Neural crest cell (in vitro differentiated cells): ENCODE results near the gene CTNS. TPM values are rescaled to one million over a fixed set of nuclear protein-coding genes. Genes with fewer than 3 reads are reported as not detected.

ENCODE experiments used
- DNase-seq: peaks from one replicate; pipeline ENCODE4 v3.0.0; 2021; ENCODE audit warnings: low read depth, mixed read lengths, low spot score
- H3K27ac Mint-ChIP-seq: one replicate; pipeline ENCODE4 v1.8.0; 2021; ENCODE audit warnings: mild to moderate bottlenecking, mixed read lengths; ENCODE audit not compliant: unreplicated experiment
- H3K27me3 Mint-ChIP-seq: 2 replicates; pipeline ENCODE4 v1.8.0; 2021; ENCODE audit warnings: low read depth, mild to moderate bottlenecking, mixed read lengths
- H3K36me3 Mint-ChIP-seq: 2 replicates; pipeline ENCODE4 v1.8.0; 2021; ENCODE audit warnings: low read depth, mild to moderate bottlenecking, mixed read lengths
- H3K4me1 Mint-ChIP-seq: 2 replicates; pipeline ENCODE4 v1.8.0; 2021; ENCODE audit warnings: mixed read lengths
- H3K4me3 Mint-ChIP-seq: one replicate; pipeline ENCODE4 v1.8.0; 2021; ENCODE audit warnings: mild to moderate bottlenecking, mixed read lengths
- H3K9me3 Mint-ChIP-seq: 2 replicates; pipeline ENCODE4 v1.8.0; 2021; ENCODE audit warnings: mixed read lengths
- total RNA-seq: library from RNA; stranded (reverse); gene quantifications from 2 replicates; pipeline ENCODE4 v1.2.1, GENCODE V29; 2021
- TF ChIP-seq, protein P1 (sequence below): fragments of 200-600 bp; sonication (generic); conservative IDR thresholded peaks from 2 replicates; pipeline ENCODE4 v1.5.0; 2021; ENCODE audit warnings: antibody characterized with exemption, mild to moderate bottlenecking

The CTNS gene
- total RNA-seq, 1 donor from 2014 or later: 17.4 TPM

DNA sequence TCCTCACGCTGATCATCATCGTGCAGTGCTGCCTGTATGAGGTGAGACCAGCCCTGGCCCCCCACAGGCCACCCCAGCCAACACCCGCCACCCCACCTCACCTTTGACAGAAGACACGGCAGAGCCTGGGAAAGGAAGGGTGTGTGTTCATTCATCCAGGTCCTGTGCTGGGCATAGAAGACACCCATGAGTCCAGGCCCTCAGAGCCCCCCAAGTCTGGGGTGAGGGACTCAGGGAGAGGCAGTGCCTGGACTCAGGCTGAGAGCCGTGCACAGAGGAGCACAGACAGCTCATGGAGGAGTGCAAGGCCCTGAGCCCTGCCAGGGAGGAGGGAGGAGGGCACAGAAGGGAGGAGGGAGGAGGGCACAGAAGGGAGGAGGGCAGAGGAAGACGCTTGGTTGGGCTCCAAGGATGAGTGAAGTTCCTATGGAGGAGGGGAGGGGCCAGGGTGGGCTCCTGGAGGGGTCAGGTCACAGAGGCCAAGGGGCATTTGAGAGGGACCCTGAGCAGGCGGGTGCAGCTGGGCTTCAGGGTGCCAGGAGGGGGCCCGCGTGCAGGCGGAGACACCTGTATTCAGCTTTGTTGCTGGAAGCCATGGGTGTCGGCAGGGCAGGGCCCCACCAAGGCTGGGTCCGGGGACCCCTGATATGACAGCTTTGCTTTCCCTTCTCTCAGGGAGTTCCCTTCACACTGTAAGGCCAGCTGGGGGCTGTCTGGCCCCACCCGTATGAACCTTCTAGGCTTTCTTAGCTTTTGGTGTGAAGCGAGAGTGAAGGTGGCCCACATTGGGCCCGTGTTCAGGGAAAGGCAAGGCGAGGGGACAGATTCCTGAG, 20.4 kb downstream of the CTNS start:
- TF ChIP-seq, protein P1, sequence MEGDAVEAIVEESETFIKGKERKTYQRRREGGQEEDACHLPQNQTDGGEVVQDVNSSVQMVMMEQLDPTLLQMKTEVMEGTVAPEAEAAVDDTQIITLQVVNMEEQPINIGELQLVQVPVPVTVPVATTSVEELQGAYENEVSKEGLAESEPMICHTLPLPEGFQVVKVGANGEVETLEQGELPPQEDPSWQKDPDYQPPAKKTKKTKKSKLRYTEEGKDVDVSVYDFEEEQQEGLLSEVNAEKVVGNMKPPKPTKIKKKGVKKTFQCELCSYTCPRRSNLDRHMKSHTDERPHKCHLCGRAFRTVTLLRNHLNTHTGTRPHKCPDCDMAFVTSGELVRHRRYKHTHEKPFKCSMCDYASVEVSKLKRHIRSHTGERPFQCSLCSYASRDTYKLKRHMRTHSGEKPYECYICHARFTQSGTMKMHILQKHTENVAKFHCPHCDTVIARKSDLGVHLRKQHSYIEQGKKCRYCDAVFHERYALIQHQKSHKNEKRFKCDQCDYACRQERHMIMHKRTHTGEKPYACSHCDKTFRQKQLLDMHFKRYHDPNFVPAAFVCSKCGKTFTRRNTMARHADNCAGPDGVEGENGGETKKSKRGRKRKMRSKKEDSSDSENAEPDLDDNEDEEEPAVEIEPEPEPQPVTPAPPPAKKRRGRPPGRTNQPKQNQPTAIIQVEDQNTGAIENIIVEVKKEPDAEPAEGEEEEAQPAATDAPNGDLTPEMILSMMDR: no peak
- Mint-ChIP-seq H3K27me3 (no peaks in the 10 kb centered on the region), H3K9me3 (no peaks in the 10 kb centered on the region), H3K4me1 (no peaks in the 10 kb centered on the region), H3K4me3 (peak overlapping the region; percentile 34), H3K27ac (no peak overlapping the region), H3K36me3 (no peaks in the 10 kb centered on the region)
- DNase-seq: no peak

DNA sequence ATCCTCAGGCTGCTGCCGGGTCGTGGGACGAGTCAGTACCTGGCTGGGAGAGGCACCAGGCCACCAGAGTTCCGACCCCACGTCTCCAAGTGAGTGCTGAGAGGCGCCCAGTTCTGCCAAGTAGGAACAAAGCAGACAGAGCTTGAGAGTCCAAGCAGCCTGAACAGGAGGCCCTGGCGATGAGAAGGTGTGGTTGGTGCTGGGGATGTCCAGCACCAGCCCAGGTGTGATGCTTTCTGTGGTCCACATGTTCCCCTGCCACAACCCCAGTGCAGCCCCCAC, 21.0 kb downstream of the CTNS start:
- H3K36me3 Mint-ChIP-seq: no peaks in the 10 kb centered on the region
- DNase-seq: no peak
- no peaks in the 10 kb centered on the region for H3K9me3 Mint-ChIP-seq
- no peaks in the 10 kb centered on the region for H3K4me1 Mint-ChIP-seq
- no peaks in the 10 kb centered on the region for H3K27me3 Mint-ChIP-seq
- H3K27ac Mint-ChIP-seq: no peak overlapping the region
- TF ChIP-seq, protein P1: no peak
- no peak overlapping the region for H3K4me3 Mint-ChIP-seq

DNA sequence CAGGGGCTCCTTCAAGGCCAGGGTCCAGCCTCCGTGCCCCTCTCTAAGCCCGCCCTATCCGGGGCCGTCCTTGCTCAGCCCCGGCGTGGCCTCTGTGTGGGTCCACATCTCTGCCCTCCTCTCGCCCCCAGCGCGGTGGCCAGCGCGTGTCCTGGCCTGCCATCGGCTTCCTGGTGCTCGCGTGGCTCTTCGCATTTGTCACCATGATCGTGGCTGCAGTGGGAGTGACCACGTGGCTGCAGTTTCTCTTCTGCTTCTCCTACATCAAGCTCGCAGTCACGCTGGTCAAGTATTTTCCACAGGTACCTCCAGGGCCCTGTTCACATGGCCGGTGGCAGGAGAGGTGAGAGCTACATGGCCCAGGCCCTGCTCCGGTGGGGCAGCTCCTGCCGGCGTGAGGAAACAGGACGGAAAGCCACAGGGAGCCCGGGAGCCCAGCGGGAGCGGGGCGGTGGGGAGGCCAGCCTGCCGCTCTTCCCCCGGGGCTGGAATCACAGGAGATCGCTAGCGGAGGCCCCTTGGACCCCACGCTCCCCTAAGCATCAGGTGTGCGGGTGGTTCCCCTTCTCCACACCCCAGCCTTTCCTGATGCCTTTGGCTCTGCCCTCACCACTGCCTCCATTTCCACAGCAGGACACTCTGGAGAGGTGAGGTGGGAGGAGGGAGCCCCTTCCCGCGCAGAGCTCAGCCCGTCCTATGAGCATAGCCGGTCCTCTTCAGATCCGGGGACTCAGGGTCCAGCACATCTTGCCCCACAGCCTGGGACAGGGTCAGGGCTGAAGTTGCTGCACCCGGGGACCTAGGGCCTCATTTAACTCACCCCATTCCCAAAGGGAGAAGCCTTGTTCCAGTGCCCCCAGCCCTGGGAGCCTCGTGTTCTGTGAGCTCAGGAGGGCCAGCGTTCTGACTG, 21.6 kb downstream of the CTNS start:
- Mint-ChIP-seq H3K27me3 (no peaks in the 10 kb centered on the region), H3K27ac (no peak overlapping the region), H3K4me1 (peaks cover 3% of the 10 kb centered on the region), H3K36me3 (no peaks in the 10 kb centered on the region), H3K9me3 (no peaks in the 10 kb centered on the region), H3K4me3 (no peak overlapping the region)
- DNase-seq: no peak
- TF ChIP-seq, protein P1: no peak

DNA sequence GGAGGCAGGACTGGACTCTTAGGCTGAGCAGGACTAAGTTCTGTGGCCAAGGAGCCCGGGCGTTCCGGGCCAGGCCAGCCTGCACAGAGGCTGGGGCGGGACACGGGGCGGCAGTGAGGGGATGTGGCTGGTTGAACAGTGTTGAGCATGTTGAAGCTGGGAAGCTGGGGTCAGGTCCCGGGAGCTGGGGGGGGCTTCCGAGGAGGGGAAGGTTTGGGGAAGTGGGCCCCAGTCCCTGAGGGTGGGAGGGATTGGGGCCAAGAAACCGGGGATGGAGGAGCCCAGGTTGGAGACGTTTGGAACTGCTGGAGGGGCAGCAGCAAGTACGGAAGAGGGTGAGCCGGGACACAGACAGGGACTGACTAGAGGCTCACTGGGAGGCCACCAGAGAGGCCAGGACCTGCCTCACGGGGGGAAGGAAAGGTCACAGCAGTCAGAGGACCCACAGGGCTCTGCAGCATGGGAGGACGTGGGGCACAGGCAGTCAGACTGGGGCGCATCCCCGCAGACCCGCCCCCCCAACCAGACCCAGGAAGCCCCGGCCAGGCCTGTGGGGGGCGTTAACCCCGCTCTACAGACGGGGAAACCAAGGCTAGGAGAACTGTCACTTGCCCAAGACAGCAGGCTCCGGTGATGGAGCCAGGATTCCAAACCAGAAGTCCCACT, 22.4 kb downstream of the CTNS start:
- H3K27ac Mint-ChIP-seq: no peak overlapping the region
- no peak for DNase-seq
- no peak overlapping the region for H3K4me3 Mint-ChIP-seq
- H3K4me1 Mint-ChIP-seq: peaks cover 3% of the 10 kb centered on the region
- no peaks in the 10 kb centered on the region for H3K9me3 Mint-ChIP-seq
- TF ChIP-seq, protein P1: no peak
- H3K27me3 Mint-ChIP-seq: no peaks in the 10 kb centered on the region
- no peaks in the 10 kb centered on the region for H3K36me3 Mint-ChIP-seq

DNA sequence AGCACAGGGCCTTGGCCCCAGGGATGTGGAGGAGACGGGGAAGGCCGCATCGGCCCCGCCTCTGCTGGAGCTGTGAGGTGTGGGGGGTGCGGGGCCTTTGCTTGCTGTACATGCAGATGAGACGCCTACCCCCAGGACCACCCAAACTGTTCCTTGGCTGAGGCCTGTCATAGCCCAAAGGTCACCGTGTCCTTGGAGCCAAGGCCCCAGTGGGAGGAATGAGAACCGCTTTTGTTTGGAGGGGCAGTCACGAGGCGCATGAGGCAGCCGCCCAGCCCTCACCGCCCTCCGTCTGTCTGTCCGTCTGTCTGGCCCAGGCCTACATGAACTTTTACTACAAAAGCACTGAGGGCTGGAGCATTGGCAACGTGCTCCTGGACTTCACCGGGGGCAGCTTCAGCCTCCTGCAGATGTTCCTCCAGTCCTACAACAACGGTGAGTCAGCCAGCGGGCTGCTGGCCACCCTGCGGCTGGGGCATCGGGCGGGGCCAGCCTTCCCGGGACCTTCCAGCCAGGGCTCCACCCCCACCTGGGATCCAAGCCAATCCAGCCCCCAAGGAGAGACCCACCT, 23.1 kb downstream of the CTNS start:
- H3K9me3 Mint-ChIP-seq: no peaks in the 10 kb centered on the region
- no peak for DNase-seq
- H3K36me3 Mint-ChIP-seq: no peaks in the 10 kb centered on the region
- no peak overlapping the region for H3K4me3 Mint-ChIP-seq
- no peak overlapping the region for H3K27ac Mint-ChIP-seq
- TF ChIP-seq, protein P1: no peak
- H3K27me3 Mint-ChIP-seq: no peaks in the 10 kb centered on the region
- peaks cover 3% of the 10 kb centered on the region for H3K4me1 Mint-ChIP-seq
